UCSD-AML1 (cell line): ENCODE results near the gene CCNE1.
A peak's percentile ranks its signal among the peaks of the same experiment; 100 is the strongest.

ENCODE experiments used
- DNase-seq: peaks from one replicate; lab custom pipeline; 2025; ENCODE audit not compliant: unreplicated experiment; lab: John Stamatoyannopoulos, UW

Gene CCNE1

GRCh38 chr19:29873024-29873800 lies 61.4 kb downstream of the CCNE1 start:
- DNase-seq, result peak; percentile 53
